GM21515 (cell line): ENCODE measurements around the gene CHCHD1.
"Not testable (repeated sequence)": the region's sequence is repeated elsewhere in the genome, so short reads cannot be mapped to it uniquely, and the experiment has no call there.

Experiments
- ATAC-seq: cut with Tn5 transposase; IDR thresholded peaks from one replicate; pipeline ENCODE4 v1.9.1; 2021; ENCODE audit not compliant: unreplicated experiment

Gene CHCHD1

DNA sequence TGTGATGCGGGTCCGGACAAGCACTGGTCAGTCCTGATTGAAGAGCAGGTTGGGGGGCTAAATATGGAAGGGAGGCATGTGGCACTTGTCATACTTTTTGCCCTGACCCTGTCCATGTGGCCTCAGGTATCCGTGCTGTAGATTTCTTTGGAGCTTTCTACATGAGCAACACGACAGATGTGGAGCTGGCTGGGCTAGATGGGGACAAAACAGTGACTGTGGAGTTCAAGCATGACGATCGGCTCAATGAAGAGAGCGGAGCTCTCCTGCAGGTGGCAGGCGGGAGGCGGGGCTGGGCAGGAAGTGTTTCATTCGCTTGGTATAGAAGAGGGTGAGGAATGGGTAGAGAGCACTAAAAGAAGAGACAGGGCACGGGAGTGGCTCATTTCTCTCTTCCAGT, 13.0 kb upstream of the CHCHD1 start:
- no peak for ATAC-seq

DNA sequence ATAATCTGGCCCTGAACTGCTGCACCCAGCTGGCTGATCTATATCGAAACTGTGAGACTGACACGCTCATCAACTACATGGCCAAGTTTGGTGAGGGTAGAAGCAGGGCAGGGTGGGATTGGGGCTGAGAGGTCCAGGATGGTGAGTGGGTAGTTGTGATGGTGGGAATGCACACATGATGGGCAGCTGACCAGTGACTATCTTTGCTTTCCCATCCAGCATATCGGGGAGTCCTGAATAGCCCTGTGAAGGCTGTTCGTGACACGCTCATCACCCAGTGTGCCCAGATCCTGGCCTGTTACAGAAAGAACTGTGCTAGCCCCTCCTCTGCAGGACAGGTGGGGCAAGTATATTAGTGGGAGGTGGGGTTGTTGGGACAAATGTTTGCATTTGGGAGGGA, 12.5 kb upstream of the CHCHD1 start:
- no peak for ATAC-seq

DNA sequence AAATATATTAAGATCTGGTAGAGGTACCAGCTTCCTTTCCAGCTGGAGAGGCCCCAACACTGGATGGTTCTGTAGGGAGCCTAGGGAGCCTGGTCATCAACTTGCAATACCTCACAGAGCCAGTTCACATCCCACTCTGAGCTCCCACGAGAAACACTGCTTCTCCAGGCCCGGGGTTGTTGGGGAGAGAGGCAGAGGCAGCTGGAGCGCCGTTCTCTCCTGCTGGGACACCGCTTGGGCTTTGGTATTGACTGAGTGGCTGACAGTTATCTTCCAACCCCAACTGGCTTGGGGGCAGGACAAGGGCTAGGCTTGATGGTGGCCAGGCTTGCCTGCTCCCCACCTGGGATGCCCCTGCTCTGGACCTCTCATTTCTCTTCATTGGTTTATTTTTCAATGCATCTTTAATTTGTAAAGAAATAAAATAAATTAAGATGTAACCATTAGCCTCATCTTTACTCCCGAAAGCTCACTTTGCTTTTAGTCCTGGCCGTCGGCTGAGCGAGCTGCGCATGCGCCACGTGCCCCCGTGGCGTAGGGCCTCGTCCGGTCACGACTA, 10.0 kb upstream of the CHCHD1 start:
- ATAC-seq, result no peak

DNA sequence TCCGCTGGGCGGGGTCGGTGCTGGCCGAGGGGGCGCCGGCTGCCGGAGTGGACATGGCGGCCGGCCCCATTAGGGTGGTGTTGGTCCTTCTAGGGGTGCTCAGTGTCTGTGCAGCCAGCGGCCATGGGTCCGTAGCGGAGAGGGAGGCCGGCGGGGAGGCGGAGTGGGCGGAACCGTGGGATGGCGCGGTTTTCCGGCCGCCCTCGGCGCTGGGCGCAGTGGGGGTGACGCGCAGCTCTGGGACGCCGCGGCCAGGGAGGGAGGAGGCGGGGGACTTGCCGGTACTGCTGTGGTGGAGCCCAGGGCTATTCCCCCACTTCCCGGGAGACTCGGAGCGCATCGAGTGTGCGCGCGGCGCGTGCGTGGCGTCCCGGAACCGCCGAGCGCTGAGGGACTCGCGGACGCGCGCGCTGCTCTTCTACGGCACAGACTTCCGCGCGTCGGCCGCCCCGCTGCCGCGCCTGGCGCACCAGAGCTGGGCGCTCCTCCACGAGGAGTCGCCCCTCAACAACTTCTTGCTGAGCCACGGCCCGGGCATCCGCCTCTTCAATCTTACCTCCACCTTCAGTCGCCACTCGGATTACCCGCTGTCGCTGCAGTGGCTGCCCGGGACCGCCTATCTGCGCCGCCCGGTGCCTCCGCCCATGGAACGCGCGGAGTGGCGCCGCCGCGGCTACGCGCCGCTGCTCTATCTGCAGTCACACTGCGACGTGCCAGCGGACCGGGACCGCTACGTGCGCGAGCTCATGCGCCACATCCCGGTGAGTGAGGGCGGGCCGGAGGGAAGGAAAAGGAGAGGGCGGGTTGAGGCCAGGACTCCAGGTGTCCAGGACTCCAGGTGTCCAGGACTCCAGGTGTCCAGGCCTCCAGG, 9.3 kb upstream of the CHCHD1 start:
- peak; percentile 56 for ATAC-seq

DNA sequence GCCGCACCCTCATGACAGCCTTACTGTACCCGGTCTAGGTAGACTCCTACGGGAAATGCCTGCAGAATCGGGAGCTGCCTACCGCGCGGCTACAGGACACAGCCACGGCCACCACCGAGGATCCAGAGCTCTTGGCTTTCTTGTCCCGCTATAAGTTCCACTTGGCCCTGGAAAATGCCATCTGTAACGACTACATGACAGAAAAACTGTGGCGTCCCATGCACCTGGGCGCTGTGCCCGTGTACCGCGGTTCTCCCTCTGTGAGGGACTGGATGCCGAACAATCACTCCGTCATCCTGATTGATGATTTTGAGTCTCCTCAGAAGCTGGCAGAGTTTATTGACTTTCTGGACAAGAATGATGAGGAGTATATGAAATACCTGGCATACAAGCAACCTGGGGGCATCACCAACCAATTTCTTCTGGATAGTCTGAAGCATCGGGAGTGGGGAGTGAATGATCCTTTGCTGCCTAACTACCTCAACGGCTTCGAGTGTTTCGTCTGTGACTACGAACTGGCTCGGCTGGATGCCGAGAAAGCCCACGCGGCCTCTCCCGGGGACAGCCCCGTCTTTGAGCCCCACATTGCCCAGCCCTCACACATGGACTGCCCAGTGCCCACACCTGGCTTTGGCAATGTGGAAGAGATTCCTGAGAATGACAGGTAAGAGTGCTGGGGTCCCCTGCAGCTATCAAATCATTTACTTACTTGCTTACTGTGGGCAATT, 8.5 kb upstream of the CHCHD1 start:
- ATAC-seq, result no peak

DNA sequence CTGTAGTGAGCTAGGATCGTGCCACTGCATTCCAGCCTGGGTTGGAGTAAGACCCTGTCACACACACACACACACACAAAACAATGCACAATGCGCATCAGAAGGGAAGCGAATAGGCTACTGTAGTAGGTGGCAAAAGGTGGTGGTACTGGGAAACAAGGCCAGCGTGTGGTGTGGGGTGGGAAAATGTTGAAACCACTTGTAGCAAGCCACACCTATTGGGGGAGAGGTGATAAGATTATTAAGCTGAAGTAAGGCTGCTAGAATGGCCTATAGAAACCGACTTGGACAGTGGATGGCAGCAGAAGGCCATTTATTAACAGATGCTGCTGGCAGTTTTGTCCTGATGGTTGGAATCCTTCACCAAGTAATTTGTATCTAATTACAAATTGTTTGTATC, 7.2 kb upstream of the CHCHD1 start:
- ATAC-seq, result no peak

DNA sequence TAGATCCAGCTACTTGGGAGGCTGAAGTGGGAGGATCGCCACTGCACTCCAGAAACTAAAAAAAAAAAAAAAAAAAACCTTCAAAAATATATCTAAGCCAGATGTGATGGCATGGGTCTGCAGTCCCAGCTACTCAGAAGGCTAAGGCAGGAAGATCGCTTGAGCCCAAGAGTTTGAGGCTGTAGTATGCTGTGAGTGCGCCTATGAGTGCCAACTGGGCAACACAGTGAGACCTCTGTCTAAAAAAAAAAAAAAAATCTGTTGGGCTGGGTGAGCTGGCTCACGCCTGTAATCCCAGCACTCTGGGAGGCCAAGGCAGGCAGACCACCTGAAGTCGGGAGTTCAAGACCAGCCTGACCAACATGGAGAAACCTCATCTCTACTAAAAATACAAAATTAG, 2.8 kb upstream of the CHCHD1 start:
- ATAC-seq, result no peak

DNA sequence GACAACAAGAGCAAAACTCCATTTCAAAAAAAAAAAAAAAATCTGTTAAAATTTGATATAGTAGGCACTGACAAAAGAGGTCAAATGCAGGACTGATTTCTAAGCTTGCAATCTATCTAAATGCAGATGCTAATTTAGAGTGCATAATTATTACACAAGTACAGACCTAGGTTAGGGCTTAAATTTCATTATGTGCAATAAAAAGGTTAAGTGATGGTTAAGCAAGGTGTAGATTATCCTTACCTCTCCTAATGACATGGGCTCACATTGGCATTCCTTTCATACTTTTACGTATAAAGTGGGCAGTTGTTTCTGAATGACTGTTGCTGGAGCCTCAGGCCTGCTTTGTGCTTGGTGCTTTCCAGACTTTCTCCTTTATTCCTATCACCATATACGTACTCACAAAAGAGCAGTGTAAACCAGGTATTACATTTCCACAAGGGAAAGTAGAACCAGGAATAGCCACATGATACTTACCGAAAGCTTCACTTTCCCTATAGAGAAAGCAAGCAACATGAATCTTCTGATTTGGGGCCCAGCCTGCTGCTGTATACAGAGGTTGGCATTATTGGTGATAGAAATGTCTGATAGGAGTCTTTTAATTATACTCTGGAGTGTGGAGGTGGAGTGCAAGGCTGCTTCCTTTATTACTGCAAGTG, 2.2 kb upstream of the CHCHD1 start:
- ATAC-seq, result no peak

DNA sequence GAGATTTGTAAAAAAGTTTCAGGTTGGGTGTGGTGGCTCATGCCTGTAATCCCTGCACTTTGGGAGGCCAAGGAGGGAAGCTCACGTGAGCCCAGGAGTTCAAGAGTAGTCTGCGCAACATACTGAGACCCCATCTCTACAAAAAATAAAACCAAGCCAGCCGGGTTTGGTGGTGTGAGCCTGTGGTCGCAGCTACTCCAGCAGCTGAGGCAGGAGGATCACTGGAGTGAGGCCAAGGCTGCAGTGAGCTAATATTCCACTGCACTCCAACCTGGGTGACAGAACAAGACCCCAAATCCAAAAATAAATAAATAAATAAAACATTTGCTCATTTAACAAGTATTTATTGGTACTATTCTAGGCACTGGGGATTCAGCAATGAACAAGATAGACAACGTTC, 1.5 kb upstream of the CHCHD1 start:
- ATAC-seq, result no peak

DNA sequence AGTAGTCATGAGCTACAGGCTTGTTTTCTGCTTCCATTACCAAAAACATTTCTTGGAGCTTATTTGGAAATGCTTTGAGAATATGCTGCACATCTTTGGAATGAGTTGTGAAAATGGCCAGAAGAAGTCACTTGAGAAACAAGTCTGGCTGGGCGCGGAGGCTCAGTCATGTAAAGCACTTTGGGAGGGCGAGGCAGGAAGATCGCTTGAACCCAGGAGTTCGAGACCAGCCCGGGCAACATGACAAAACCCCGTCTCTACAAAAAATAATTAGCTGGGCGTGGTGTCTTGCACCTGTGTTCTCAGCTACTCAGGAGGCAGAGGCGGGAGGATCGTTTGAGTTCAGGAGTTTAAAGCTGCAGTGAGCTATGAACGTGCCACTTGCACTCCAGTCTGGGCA, 882 bp upstream of the CHCHD1 start:
- ATAC-seq, result no peak

DNA sequence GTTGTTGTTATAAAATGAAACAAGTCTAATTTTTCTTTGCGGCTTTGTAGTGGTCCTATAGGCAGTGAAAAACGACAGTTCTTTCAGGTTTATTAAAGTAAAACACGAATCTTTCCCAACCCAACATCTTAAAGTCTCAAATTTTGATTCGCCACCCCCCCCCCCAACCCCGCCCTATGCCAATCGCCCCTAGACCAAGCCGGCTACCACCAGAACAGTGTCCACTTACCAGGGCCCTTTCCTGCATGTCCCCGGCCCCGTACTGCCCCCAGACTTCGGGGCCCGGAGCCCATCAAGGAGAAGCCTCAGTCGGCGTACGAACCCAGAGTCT, 335 bp upstream of the CHCHD1 start:
- ATAC-seq, result peak; percentile 1

DNA sequence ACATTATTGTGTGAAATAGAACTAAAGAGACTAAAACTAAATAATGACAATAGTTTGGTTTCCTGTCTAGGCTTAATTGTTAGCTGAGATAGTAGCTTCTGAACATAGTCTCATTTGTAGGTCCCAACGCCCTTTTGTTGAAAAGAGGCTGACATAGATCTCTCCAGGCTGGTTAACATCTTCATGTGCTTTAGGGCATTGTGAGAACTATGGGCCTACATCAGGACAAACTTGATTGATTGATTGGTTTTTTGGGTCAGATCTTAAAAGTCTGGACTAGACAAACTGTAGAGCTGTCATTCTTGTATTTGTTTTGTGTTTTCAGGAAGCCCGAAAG, 869 bp downstream of the CHCHD1 start:
- ATAC-seq, result no peak

DNA sequence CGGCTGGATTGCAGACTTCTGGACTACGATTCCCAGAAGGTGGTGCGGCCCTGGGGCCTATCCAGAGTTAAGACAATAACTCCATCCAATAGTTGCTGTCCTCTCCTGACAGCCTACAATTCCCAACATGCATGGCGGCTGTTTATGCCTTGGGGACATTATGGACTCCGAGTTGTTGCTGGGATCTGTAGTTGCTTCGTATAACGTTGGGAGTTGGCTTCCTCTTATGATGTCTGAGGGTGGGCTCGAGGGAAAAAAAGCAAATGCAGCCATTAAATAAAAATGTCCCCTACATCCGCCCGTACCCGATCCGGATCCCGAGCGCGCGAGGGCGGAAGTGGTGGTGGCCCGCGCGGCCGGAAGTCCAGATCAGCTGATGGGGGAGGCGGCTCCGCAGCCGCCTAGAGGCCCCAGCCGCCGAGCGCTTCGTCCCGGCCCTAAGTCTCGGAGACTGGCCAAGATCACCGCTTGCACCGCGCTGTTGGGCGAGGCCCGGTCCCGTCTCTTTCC, 3.4 kb downstream of the CHCHD1 start, which contains the start of gene ZSWIM8:
Gene ZSWIM8 (plus strand): TSS at position 396 of the 510 bp plus-strand sequence. CDS start 273 bp downstream, outside the sequence.
- ATAC-seq, result peak; percentile 75

DNA sequence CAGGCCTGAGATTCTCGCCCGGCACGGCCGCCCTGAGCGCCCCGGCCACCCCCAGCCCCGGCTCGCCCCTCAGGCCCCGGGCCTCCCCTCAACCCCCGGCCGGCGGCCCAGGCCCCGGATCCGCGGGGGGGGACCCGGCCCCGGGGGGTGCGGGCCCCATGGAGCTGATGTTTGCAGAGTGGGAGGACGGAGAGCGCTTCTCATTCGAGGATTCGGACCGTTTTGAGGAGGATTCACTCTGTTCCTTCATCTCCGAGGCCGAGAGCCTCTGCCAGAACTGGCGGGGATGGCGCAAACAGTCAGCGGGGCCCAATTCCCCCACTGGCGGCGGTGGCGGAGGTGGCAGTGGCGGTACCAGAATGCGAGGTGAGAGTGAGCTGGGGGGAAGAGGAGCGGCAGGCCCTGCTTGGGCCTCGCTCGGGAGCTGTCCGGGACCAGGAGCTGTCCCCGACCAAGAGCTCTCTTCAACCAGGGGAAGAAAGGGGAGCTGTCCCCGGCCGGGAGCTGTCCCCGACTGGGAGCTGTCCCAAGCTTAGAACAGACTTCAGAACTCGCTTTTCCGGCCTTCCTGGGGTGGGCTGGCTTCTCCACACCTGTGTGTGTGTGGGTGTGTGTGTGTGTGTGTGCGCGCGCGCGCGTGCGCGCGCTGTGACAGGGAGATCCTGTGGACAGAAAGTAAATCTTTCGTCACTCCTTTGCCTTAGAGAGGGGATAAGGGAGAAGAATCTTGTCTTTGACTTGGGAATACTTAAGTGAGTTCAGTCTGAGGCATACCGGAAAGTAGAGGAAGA, 4.1 kb downstream of the CHCHD1 start:
- peak; percentile 15 for ATAC-seq

DNA sequence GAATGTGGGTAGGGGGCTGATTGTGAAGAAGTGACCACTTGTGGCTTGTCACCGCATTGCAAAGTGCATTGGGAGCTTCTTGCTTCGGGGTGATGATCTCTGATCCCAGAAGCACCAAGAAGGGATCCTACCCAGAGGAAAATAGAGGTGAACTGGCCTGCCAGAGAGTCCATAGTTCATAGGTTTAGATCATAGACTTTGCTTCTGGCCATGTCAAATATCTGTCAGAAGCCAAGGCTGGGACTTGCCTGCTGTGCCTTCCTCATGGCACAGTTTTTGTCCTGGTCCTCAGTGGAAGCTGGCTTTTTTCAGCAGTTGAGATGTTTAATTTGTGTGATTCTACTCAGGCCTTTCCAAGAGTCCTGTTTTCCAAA, 4.7 kb downstream of the CHCHD1 start:
- ATAC-seq, result no peak

DNA sequence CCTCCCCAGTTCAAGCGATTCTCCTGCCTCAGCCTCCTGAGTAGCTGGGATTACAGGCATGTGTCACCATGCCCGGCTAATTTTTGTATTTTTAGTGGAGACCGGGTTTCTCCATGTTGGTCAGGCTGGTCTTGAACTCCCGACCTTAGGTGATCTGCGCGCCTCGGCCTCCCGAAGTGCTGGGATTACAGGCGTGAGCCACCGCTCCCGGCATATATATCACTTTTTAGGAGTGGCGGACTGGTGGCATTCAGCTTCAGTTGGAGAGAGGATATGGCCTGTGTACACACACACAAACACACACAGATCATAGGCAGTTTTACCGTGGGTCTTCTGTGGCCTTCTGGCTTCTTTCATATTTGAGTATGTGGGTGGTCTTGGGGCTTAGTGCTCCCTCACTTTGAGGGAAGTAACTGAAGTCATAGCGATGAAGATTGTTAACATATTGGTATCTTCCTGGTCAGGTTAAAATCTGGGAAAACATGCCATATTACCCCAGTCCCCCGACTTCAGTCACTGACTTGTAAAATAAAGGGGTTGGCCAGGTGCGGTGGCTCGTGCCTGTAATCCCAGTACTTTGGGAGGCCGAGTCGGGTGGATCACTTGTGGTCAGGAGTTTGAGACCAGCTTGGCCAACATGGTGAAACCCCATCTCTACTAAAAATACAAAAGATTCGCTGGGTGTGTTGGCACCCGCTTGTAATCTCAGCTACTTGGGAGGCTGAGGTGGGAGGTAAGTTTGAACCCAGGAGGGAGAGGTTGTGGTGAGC, 5.4 kb downstream of the CHCHD1 start:
- ATAC-seq, result not testable (repeated sequence)

DNA sequence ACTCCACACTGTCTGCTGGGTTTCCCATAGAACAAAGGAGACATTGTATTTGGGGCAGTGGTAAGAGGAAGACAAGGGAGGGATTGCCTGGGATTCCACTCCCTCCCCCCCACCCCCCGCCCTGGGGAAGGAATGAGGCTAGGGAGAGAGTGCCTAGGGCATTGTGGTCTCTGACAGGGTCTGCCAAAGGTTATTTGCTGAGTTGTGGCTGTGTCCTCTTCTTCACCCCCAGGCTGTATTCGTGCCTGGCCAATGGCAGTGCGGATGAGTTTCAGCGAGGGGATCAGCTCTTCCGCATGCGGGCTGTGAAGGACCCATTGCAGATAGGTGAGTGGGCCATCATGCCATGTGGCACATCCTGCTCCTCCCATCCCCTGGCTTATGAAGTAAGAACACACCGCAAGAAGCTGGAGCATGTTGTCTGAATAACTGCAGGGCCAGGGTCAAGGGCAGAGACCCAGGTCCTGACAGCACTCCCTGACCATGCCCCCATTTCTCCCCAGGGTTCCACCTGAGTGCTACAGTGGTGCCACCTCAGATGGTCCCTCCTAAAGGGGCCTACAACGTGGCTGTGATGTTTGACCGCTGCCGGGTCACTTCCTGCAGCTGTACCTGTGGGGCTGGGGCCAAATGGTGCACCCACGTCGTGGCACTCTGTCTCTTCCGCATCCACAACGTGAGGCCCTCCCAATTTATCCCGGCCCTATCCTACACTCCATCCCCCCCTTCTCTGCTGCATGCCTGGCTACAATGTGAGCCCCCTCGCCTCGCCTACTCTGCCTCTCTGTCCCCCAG, 7.2 kb downstream of the CHCHD1 start:
- ATAC-seq, result no peak

DNA sequence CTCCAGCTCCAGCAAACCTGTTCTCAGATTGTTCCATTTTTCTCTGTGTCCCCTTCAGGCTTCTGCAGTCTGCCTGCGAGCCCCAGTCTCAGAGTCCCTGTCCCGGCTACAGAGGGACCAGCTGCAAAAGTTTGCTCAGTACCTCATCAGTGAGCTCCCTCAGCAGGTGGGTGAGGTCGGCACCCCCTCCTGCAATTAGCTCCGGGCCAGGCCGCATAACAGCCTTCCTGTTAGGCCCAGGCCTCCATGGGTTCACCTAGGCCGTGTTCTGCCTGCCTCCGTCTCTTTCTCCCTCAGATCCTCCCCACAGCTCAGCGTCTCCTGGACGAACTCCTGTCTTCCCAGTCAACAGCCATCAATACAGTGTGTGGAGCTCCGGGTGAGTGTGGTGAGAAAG, 7.8 kb downstream of the CHCHD1 start:
- ATAC-seq, result no peak
